C4-2B (cell line): ENCODE results near the gene UBAP1L.

Source experiments
- CTCF ChIP-seq: fragments of 450-650 bp; conservative IDR thresholded peaks from 2 replicates; pipeline ENCODE4 v1.5.1; 2017; ENCODE audit warnings: mild to moderate bottlenecking
- ZFX ChIP-seq: fragments of 450-650 bp; IDR thresholded peaks from 2 replicates; pipeline ENCODE4 v1.6.1; 2017

DNA sequence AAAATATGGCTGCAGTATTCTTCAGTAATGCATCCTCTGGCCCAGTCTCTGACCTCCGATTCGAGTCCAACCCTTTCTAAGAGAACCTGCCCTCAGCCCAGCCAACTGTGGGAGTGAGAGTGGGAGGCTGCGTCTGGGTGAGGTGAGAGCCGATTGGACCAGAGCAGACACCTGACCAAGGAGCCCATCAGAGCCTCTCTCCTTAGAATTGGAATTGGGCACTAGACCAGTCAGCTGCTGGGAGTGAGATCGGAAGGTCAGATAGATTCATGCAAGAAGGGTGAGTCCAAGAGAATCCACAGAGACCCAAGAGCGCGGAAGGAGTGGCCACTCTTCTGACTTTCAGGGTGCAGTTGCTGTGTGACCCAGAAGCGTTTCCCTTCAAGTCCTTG, 57.5 kb downstream of the UBAP1L start:
- no peak for TF ChIP-seq CTCF
- no peak for TF ChIP-seq ZFX
